HEK293T (cell line): ENCODE data around the gene ARMC9.

Source experiments
- ELF4 ChIP-seq: fragments of 450-650 bp; IDR thresholded peaks from 2 replicates; pipeline ENCODE4 v1.6.1; 2017; ENCODE audit warnings: antibody characterized with exemption
- FOXM1 ChIP-seq: fragments of 450-650 bp; IDR thresholded peaks from 2 replicates; pipeline ENCODE4 v1.6.1; 2017; ENCODE audit warnings: mild to moderate bottlenecking, borderline replicate concordance
- L3MBTL2 ChIP-seq: fragments of 450-650 bp; conservative IDR thresholded peaks from 2 replicates; pipeline ENCODE4 v1.6.1; 2016; ENCODE audit warnings: mild to moderate bottlenecking

- no peak for TF ChIP-seq ELF4
- TF ChIP-seq L3MBTL2: no peak
- no peak for TF ChIP-seq FOXM1
Observed at GRCh38 chr2:231386446-231386845, 188.0 kb downstream of the ARMC9 start.
